ENCODE results near the gene SLC26A1. TPM values are rescaled to one million over a fixed set of nuclear protein-coding genes. Genes with fewer than 3 reads are reported as not detected.
A peak's percentile ranks its signal among the peaks of the same experiment; 100 is the strongest.

SLC26A1 gene
- total RNA-seq, 1 experiment from 2014 or later: 1.3 TPM

DNA sequence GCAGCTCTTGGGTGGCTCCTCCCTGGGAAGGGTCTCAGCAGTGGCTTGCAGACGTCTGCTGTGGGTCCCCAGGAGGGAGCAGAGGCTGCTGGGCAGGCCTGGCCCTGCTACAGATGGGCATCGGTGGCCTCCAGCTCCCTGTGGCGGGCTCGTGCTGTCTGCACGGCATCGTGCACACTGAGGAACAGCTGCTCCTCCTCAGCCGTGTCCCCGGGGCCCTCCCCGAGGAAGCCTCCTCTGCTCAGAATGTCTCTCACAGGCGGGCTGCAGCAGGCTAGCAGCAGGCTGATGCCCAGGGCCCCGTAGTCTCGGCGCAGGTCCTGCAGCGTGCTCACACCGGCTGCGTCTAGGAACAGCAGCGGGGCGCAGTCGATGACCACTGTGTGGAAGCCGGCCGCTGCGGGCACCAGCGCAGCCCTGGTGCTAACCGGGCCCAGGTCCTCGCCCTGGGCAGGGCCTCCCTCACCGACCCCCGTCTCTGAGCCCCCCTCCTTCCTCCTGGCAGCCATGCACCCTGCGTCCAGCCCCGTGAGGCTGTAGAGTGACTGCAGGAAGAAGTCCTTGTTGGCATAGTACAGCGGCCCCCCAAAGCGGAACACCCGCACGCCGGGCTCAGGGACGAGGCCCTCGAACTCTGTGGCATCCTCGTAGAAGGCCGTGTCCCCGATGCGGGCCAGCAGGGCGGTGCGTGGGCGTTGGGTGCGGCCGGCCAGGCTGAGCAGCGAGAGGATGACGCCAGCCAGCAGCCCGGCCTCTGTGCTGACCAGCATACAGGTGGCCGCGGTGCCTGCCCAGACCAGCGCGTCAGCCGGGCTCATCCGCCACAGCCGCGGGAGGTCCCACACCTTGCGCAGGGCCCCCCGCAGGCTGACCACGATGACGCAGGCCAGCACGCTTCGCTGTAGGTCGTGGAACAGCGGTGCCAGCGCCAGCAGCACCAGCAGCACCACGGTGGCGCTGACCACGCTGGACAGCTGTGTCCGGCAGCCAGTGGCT, 4.2 kb downstream of the SLC26A1 start:
- POLR2A ChIA-PET (ENCODE audit: unreplicated experiment): no interaction called here
- no peak overlapping the region for H3K27ac ChIP-seq
- no peaks in the 10 kb centered on the region for H3K27me3 ChIP-seq (ENCODE audit: insufficient read depth, low read depth)

GRCh38 chr4:987624-988513, 5.3 kb downstream of the SLC26A1 start:
- ChIA-PET CTCF (interaction anchor here (0.6 to 1.0 kb wide), 2 partner anchors 58 to 706 kb away, joined by 3 to 4 read pairs; no protein-coding TSS in a partner anchor), POLR2A (ENCODE audit: unreplicated experiment) (interaction anchor here (0.5 to 1.0 kb wide), 3 partner anchors 49 to 378 kb away, joined by 3 to 12 read pairs (median 5); partner anchors contain the start of genes GAK and TMEM175)
- Histone ChIP-seq H3K4me1 (replicated peaks; ENCODE audit: insufficient read depth) (peaks cover 32% of the 10 kb centered on the region), H3K9me3 (ENCODE audit: insufficient read depth, low read depth) (no peaks in the 10 kb centered on the region), H3K9me2 (ENCODE audit: insufficient read depth) (no peaks in the 10 kb centered on the region), H2AFZ (peak overlapping the region; percentile 98), H3K27ac (0 out of 2 replicates have a peak overlapping the region, but pooled peaks have one; percentile 30), H3K79me2 (ENCODE audit: low read depth) (peaks cover 22% of the 10 kb centered on the region), H3K27me3 (ENCODE audit: insufficient read depth, low read depth) (no peaks in the 10 kb centered on the region), H3K4me3 (peak overlapping the region; percentile 79), H3K4me2 (peak overlapping the region; percentile 99), H3K36me3 (ENCODE audit: low read depth) (no peaks in the 10 kb centered on the region), H4K20me1 (ENCODE audit: insufficient read depth) (peaks cover 5% of the 10 kb centered on the region; the same call in 1 of the 2 replicates), H3F3A (ENCODE audit: insufficient read depth, low read depth) (peaks cover 21% of the 10 kb centered on the region)
- no TSS peak for BruUV-seq (replicated peaks)
- TF ChIP-seq EZH2 (IDR thresholded peaks at IDR 0.05; ENCODE audit: low read depth) (no peak), CTCF (conservative IDR thresholded peaks at IDR 0.05) (no peak)
- no peak for DNase-seq
- intact Hi-C loops (cut with micrococcal nuclease; ENCODE audit: unreplicated experiment): loop anchor here (2.0 to 10.0 kb wide), 2 partner anchors 55 to 373 kb away; partner anchors contain the start of genes GAK and TMEM175

More for the DNA sequence above, 4.2 kb downstream of the SLC26A1 start:
- Histone ChIP-seq H3K79me2 (ENCODE audit: low read depth) (peaks cover 22% of the 10 kb centered on the region), H3K36me3 (ENCODE audit: low read depth) (no peaks in the 10 kb centered on the region), H3F3A (ENCODE audit: insufficient read depth, low read depth) (peaks cover 21% of the 10 kb centered on the region), H2AFZ (no peak overlapping the region), H3K4me1 (replicated peaks; ENCODE audit: insufficient read depth) (peaks cover 39% of the 10 kb centered on the region), H4K20me1 (ENCODE audit: insufficient read depth) (peaks cover 5% of the 10 kb centered on the region; the same call in 1 of the 2 replicates), H3K9me2 (ENCODE audit: insufficient read depth) (no peaks in the 10 kb centered on the region), H3K4me3 (no peak overlapping the region), H3K4me2 (0 out of 2 replicates have a peak overlapping the region, but pooled peaks have one; percentile 99), H3K9me3 (ENCODE audit: insufficient read depth, low read depth) (no peaks in the 10 kb centered on the region)
- TF ChIP-seq CTCF (conservative IDR thresholded peaks at IDR 0.05) (no peak), EZH2 (IDR thresholded peaks at IDR 0.05; ENCODE audit: low read depth) (no peak)
- CTCF ChIA-PET: no interaction called here
- intact Hi-C loops (cut with micrococcal nuclease; ENCODE audit: unreplicated experiment): loop anchor here (10.0 kb wide), 1 partner anchor 374 kb away; no protein-coding TSS in a partner anchor
- DNase-seq: no peak
- BruUV-seq (replicated peaks): no TSS peak
